Fibroblast of mammary gland (primary cell): ENCODE measurements around the gene CNNM4.
A peak's percentile ranks its signal among the peaks of the same experiment; 100 is the strongest.

Experiments used
- DNase-seq: peaks from one replicate; pipeline ENCODE4 v3.0.0-alpha.2; 2010; ENCODE audit warnings: low read depth
- H3K4me3 ChIP-seq: 2 replicates; pipeline ENCODE4 v1.5.1; 2011; ENCODE audit warnings: low read depth, mild to moderate bottlenecking, low read length, moderate library complexity; ENCODE audit not compliant: control insufficient read depth
- TF ChIP-seq, protein P1 (sequence below): conservative IDR thresholded peaks from 2 replicates; pipeline ENCODE4 v1.5.1; 2011; ENCODE audit warnings: low read depth, low read length, inconsistent platforms; ENCODE audit not compliant: control insufficient read depth, insufficient read depth

The CNNM4 gene

DNA sequence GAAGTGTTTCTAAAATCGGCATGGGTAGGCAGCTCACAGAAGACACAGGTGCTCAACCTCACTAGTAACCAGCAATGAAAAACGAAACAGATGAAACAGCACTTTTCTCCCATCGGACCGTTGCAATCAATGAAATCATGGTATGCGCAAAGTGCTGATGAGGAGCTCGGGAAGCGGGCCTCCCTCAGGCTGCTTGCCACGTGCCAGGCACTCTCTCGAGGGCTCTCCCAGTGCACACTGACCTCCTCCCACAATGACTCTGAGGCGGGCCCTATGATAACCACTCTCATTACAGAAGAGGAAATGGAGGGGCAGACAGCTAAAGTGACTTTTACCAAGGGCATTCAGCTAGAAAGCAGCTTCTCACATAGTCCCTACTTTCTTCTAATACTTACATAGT, 86.9 kb downstream of the CNNM4 start:
- DNase-seq, result no peak
- H3K4me3 ChIP-seq, result no peak overlapping the region
- TF ChIP-seq, protein P1, sequence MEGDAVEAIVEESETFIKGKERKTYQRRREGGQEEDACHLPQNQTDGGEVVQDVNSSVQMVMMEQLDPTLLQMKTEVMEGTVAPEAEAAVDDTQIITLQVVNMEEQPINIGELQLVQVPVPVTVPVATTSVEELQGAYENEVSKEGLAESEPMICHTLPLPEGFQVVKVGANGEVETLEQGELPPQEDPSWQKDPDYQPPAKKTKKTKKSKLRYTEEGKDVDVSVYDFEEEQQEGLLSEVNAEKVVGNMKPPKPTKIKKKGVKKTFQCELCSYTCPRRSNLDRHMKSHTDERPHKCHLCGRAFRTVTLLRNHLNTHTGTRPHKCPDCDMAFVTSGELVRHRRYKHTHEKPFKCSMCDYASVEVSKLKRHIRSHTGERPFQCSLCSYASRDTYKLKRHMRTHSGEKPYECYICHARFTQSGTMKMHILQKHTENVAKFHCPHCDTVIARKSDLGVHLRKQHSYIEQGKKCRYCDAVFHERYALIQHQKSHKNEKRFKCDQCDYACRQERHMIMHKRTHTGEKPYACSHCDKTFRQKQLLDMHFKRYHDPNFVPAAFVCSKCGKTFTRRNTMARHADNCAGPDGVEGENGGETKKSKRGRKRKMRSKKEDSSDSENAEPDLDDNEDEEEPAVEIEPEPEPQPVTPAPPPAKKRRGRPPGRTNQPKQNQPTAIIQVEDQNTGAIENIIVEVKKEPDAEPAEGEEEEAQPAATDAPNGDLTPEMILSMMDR, result no peak

DNA sequence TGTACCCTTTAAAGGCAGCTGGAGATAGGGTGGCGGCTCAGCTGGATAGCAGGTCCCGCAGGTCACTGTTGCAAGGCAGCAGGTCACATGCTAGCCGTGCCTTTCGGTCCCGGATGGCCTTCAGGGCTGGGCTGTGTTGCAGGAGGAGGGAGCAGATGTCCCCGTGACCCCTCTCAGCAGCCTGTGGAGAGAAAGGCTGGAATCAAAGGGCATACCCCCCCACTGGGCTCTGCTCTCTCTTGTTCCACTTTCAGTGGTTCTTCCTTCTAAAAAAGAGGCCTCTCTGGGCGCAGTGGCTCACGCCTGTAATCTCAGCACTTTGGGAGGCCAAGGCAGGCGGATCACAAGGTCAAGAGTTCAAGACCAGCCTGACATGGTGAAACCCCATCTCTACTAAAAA, 87.6 kb downstream of the CNNM4 start:
- TF ChIP-seq, protein P1, result no peak
- H3K4me3 ChIP-seq, result no peak overlapping the region
- no peak for DNase-seq

DNA sequence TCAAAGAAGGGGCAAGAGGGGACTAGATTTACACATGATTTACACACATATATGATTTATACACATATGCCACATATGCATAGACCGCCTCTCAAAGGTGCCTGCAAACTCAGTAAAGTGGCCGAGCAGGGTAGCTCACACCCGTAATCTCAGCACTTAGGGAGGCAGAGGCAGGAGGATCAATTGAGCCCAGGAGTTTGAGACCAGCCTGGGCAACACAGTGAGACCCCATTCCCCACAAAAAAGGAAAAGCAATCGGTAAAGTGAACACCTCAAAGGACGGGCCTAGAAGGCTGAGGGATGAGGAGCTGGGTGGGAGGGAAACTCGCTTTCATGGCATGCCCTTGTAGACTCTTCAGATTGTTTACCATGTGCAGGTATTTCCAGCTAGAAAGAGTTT, 92.0 kb downstream of the CNNM4 start:
- H3K4me3 ChIP-seq, result no peak overlapping the region
- DNase-seq, result no peak
- TF ChIP-seq, protein P1, result no peak

DNA sequence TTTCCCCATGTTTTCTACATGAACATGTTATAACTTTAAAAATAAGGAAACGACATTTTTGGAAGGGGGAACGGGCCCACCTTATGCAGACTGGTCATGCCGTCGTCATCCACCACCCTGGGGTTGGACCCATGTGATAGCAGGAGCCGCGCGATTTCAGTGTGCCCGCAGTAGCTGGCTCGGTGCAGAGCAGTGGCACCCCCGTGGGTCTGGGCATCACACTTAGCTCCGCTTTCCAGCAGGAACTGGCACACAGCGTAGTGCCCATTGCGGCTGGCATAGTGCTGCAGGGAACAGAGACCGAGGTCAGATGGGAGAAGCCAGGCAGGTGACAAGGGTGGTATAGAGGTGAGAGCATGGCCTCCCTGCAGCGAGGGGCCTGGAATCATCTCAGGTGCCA, 92.6 kb downstream of the CNNM4 start:
- TF ChIP-seq, protein P1, result no peak
- no peak for DNase-seq
- H3K4me3 ChIP-seq, result no peak overlapping the region

DNA sequence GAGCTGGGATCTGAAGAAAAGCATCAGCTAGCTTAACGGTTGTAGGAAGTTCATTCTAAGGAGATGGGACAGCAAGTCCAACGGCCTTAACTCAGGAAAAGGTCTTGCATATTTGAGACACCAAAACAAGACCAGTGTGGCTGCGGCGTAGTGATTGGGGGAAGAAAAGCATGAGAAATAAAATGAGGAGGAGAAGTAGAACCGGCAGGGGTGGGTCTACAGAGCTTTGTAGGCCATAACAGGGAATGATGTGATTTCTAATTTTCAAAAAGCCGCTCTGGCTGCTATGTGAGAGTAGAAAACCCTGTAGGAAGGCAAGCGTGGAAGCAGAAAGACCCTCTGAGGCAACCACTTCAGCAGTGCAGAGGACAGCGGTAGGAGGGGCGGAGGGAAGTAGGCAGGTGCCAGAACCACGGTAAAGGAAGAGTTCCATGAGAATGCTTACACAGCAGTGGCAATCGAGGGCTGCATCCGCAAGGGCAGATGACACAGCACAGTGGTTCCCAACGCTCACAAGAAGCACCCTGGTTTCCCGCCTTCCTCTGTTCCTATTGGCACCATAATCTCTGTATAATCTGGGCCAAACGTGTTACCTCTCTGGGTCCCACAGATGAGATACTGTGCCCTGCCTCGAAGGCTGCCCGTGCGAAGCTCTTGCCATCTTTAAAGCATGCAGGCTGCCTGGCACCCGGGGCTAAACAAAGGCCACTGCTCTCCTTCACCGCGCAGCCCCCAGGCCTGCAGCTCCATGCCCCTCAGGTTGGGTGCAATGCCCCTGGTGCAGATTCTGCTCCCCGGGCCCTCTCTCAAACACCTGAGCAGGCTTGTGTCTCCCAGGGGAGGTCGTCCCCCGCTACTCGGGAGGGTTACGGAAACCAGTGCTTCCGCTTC, 96.3 kb downstream of the CNNM4 start:
- DNase-seq, result peak; percentile 40
- TF ChIP-seq, protein P1, result no peak
- H3K4me3 ChIP-seq, result peak overlapping the region; percentile 72

DNA sequence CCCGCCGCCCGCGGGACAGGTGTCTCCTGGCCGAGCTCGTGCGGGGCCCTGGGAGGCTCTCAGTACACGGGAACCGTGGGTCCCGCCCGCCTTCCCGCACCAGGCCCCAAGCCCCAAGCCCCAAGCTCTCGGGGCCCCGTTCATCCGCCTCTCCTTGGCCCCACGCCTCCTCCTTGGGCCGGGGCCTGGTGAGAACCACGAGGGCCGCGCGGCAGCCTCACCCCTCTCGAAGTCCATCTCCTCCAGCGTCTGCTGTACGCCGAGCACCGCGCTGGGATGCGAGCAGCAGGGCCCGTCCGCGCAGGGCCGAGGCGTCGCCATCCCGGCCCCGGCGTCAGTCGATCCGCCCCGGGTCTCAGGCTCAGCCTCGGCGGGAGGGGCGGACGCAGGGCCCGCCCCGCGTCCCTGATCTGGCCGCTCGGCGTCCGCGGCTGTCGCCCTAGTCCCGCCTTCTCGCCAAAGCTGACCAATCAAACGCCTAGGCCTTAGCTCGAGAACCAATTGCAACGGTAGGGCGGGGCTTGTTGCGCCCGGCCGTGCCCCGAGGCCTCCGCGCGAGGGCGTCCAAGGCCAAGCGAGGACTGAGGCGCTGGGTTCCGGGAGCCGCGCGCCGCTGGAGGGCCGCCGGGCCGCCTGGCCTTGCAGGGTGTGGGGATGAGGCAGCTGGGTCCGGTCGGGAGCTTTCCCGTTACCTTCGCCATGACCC, 97.1 kb downstream of the CNNM4 start, which contains the start of gene ANKRD39:
Gene ANKRD39 (minus strand): TSS at position 350 of the 706 bp plus-strand sequence. CDS start 29 bp downstream, at position 321.
- TF ChIP-seq, protein P1, result peak; percentile 38
- peak within 1 kb of the TSS; percentile 72 for H3K4me3 ChIP-seq
- peak; percentile 97 for DNase-seq
